Embryonic facial prominence (tissue), 1 donor: ENCODE results near the gene DENND4C.
"Not testable (repeated sequence)": the region's sequence is repeated elsewhere in the genome, so short reads cannot be mapped to it uniquely, and the experiment has no call there.

Source experiments
- DNase-seq: peaks from one replicate; pipeline ENCODE4 v3.0.0-alpha.2; 2016; ENCODE audit errors: extremely low spot score

Gene DENND4C

DNA sequence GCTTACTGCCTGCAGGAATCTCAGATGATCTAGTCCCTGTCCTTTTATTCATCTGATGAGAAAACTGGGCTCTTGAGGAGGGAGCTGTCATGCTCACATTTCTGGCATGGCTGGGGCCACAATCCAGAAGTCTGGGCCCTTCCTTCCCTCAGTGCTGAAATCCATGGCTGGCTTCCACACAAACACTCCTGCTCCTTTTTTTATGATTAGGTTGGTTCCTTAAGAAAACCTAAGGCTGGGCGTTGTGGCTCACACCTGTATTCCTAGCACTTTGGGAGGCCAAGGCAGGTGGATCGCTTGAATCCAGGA, 179.7 kb downstream of the DENND4C start:
- no peak for DNase-seq

DNA sequence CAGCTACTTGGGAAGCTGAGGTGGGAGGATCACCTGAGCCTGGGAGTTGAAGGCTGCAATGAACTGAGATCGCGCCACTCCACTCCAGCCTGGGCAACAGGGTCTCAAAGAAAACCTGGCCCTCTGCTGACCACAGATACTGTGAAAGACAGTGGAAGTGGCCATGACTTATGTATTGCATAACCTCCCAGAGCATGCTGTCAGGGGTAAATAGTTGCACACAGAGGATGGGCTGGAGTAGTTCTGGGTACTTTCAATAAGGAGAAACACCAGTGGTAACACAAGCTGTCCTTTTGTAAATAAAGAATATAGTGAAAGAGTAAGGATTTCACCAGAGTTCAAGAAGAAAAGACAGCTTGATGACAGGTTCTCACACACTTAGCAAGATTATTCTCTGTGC, 180.1 kb downstream of the DENND4C start:
- no peak for DNase-seq

DNA sequence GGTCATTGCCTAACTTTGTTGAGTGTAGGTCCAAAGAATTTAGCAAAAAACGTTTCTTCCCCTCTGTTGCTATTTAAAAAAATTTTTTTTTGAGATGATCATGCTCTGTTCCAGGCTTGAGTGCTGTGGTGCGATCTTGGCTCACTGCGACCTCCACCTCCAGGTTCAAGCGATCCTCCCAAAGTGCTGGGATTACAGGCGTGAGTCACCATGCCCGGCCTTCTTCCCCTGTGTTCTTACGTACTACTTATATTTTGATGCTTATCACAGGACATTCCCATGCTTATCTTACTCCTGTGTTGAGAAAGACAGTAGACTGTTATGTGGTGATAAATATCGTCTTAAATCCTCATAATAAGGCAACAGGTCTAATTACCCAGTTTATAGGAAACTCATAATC, 180.8 kb downstream of the DENND4C start:
- DNase-seq: no peak

DNA sequence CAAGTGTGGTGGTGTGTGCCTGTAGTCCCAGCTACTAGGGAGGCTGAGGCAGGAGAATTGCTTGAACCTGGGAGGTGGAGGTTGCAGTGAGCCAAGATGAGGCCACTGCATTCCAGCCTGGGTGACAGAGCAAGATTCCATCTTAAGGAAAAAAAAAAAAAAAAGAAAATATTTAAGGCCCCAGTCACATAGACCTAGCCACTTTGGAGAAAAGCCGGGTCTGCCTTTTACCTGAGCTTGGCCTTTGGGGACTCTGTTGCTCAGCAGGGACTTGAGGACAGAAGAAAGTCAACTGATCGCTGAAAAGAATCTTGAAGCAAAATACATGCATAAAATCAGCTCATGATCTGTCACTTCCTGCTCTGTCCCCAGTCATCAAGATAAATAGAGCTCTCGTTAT, 183.0 kb downstream of the DENND4C start:
- DNase-seq: not testable (repeated sequence)

DNA sequence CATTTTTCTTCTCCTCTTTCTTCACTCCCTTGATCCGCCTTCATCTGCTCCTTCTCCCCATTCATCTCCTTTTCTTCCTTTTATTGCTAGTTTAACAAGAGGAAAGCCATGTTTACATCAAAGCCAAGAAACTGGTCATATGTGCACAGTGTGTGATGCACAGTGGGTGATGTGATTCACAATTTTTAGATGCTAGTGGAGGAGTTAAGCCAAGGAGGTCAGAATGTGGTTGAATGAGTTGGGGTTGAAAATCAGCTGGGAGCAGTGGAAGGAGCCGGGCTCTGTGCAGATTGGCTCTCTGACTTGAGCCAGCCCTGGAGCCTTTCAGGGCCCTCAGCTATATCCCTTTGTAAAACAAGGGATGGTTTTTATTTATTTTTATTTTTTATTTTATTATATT, 185.7 kb downstream of the DENND4C start:
- DNase-seq: no peak

DNA sequence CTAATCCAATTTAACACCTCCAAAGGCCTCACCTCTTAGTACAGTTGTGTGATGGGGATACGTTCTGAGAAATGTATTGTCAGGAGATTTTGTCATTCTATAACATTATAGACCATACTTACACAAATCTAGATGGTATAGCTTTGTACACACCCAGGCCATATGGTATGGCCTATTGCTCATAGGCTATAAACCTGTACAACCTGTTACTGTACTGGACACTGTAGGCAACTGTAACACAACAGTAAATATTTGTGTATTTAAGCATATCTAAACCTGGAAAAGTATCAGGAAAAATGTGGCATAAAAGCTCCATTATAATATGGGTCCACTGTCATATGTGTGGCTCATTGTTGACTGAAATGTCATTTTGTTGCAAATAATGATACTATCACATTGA, 190.4 kb downstream of the DENND4C start:
- DNase-seq: no peak
